SK-N-SH treated with all-trans-retinoic acid at 6 μM for 48 hours (cell line): ENCODE measurements around the gene CFDP1.

Experiments
- ARNTL ChIP-seq: fragments of 450-650 bp; formaldehyde crosslinking; IDR thresholded peaks from 2 replicates; pipeline ENCODE4 v1.5.0; 2020; ENCODE audit warnings: low read depth, mild to moderate bottlenecking, moderate library complexity, borderline replicate concordance
- BACH2 ChIP-seq: fragments of 250-450 bp; sonication (Bioruptor Pico); IDR thresholded peaks from 2 replicates; pipeline ENCODE4 v1.9.0; 2021; ENCODE audit warnings: mild to moderate bottlenecking, borderline replicate concordance
- CREB5 ChIP-seq: fragments of 250-450 bp; sonication (Bioruptor Pico); IDR thresholded peaks from 2 replicates; pipeline ENCODE4 v1.5.1; 2020; ENCODE audit warnings: low read depth, mild to moderate bottlenecking, moderate library complexity
- CSRNP3 ChIP-seq: fragments of 250-450 bp; sonication (Bioruptor Pico); IDR thresholded peaks from 2 replicates; pipeline ENCODE4 v1.5.1; 2021; ENCODE audit warnings: mild to moderate bottlenecking, moderate library complexity
- PATZ1 ChIP-seq: fragments of 250-450 bp; sonication (Bioruptor Pico); IDR thresholded peaks from 2 replicates; pipeline ENCODE4 v1.8.0; 2020; ENCODE audit warnings: mild to moderate bottlenecking, moderate library complexity, borderline replicate concordance
- POU6F1 ChIP-seq: fragments of 250-450 bp; sonication (Bioruptor Pico); IDR thresholded peaks from 2 replicates; pipeline ENCODE4 v1.8.0; 2021; ENCODE audit warnings: low read depth, mild to moderate bottlenecking, moderate library complexity, borderline replicate concordance
- SNAI2 ChIP-seq: fragments of 250-450 bp; sonication (Bioruptor Pico); IDR thresholded peaks from 2 replicates; pipeline ENCODE4 v1.5.0; 2020; ENCODE audit warnings: mild to moderate bottlenecking, moderate library complexity
- TSHZ2 ChIP-seq: fragments of 250-450 bp; sonication (Bioruptor Pico); IDR thresholded peaks from 2 replicates; pipeline ENCODE4 v1.5.0; 2020; ENCODE audit warnings: mild to moderate bottlenecking, moderate library complexity
- ZC3H10 ChIP-seq: fragments of 250-450 bp; sonication (Bioruptor Pico); IDR thresholded peaks from 2 replicates; pipeline ENCODE4 v1.5.1; 2021; ENCODE audit warnings: mild to moderate bottlenecking, moderate library complexity
- ZFP3 ChIP-seq: fragments of 250-450 bp; sonication (Bioruptor Pico); IDR thresholded peaks from 2 replicates; pipeline ENCODE4 v1.5.0; 2020; ENCODE audit warnings: mild to moderate bottlenecking, moderate library complexity
- ZFP30 ChIP-seq: fragments of 450-650 bp; formaldehyde crosslinking; IDR thresholded peaks from 2 replicates; pipeline ENCODE4 v1.5.0; 2022; ENCODE audit warnings: mild to moderate bottlenecking, moderate library complexity
- ZNF70 ChIP-seq: fragments of 450-650 bp; formaldehyde crosslinking; IDR thresholded peaks from 2 replicates; pipeline ENCODE4 v1.5.0; 2020; ENCODE audit warnings: mild to moderate bottlenecking, moderate library complexity
- ZNF8 ChIP-seq: fragments of 450-650 bp; formaldehyde crosslinking; IDR thresholded peaks from 2 replicates; pipeline ENCODE4 v1.5.0; 2020; ENCODE audit warnings: mild to moderate bottlenecking, moderate library complexity

- TF ChIP-seq CREB5 = no peak
- TF ChIP-seq CSRNP3 (CRISPR knock-in tag) = no peak
- no peak for TF ChIP-seq ZNF70 (CRISPR knock-in tag)
- TF ChIP-seq POU6F1 (CRISPR knock-in tag) = no peak
- no peak for TF ChIP-seq BACH2 (CRISPR knock-in tag)
- no peak for TF ChIP-seq ZFP3 (CRISPR knock-in tag)
- TF ChIP-seq ZC3H10 = no peak
- no peak for TF ChIP-seq ARNTL (CRISPR knock-in tag)
- no peak for TF ChIP-seq SNAI2 (CRISPR knock-in tag)
- no peak for TF ChIP-seq ZFP30
- TF ChIP-seq TSHZ2 (CRISPR knock-in tag) = no peak
- no peak for TF ChIP-seq ZNF8 (CRISPR knock-in tag)
- no peak for TF ChIP-seq PATZ1 (CRISPR knock-in tag)
These were observed 169.9 kb downstream of the CFDP1 start for GRCh38 chr16:75263291-75263962.
